Hepatocyte (in vitro differentiated cells): ENCODE data around the gene CHST14.

Source experiments
- CTCF ChIP-seq: fragments of 200-600 bp; sonication (generic); IDR thresholded peaks from 2 replicates; pipeline ENCODE4 v1.5.1; 2016; ENCODE audit warnings: antibody characterized with exemption, mild to moderate bottlenecking; ENCODE audit not compliant: poor library complexity
- EZH2 ChIP-seq: fragments of 200-600 bp; sonication (generic); IDR thresholded peaks from 2 replicates; pipeline ENCODE4 v1.6.1; 2016; ENCODE audit warnings: antibody characterized with exemption, mild to moderate bottlenecking, borderline replicate concordance
- EZH2phosphoT487 ChIP-seq: fragments of 200-600 bp; sonication (generic); IDR thresholded peaks from one replicate; pipeline ENCODE4 v1.6.1; 2018; ENCODE audit warnings: antibody characterized with exemption, mild to moderate bottlenecking, low read depth, moderate library complexity; ENCODE audit not compliant: unreplicated experiment, severe bottlenecking

- no peak for TF ChIP-seq CTCF
- TF ChIP-seq EZH2 = no peak
- no peak for TF ChIP-seq EZH2phosphoT487
These were observed 901 bp upstream of the CHST14 start for GRCh38 chr15:40469776-40470390.
